IPS DF 4.7 (cell line): ENCODE measurements around the gene C2CD4D.
"Not testable (repeated sequence)": the region's sequence is repeated elsewhere in the genome, so short reads cannot be mapped to it uniquely, and the experiment has no call there.

ENCODE experiments used
- DNase-seq: peaks from one replicate; pipeline ENCODE4 v3.0.0-alpha.2; 2013; ENCODE audit warnings: low spot score; ENCODE audit errors: extremely low read depth

The C2CD4D gene

DNA sequence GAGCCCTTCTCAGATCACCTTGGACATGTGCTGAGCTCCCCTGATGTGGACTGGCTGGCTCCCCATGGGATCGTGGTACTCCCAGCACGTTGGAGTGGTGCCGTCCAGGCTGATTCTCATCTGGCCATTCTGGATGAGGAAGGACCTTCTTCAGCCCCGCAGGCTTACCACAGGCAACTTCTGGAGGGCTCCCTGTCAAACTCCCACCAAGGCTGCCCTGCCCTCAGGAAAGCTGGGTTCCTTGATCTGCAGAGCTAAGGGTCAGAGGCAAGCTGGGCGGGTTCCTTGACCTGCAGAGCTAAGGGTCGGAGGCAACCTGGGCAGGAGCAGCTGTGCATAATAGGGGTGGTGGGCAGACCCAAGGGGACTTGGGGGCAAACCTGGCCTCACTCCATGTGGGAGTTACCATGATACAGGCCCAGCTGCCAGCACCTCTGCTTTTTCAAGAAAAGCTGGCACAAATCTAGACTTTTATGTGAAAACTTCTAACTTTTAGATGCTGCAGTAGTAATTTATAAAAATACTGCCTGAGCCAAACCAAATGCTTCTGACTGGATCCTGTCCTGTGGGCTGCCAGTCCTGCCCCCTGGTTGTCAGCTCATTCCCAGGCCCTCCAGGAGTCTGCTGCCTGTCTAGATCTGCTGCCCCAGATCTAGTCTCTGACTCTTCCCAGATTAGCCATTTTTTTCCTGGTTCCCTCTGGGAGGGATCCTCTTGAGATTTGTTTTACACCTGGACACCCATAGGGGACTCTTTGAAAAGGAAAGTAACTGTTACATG, 19.5 kb upstream of the C2CD4D start:
- no peak for DNase-seq

DNA sequence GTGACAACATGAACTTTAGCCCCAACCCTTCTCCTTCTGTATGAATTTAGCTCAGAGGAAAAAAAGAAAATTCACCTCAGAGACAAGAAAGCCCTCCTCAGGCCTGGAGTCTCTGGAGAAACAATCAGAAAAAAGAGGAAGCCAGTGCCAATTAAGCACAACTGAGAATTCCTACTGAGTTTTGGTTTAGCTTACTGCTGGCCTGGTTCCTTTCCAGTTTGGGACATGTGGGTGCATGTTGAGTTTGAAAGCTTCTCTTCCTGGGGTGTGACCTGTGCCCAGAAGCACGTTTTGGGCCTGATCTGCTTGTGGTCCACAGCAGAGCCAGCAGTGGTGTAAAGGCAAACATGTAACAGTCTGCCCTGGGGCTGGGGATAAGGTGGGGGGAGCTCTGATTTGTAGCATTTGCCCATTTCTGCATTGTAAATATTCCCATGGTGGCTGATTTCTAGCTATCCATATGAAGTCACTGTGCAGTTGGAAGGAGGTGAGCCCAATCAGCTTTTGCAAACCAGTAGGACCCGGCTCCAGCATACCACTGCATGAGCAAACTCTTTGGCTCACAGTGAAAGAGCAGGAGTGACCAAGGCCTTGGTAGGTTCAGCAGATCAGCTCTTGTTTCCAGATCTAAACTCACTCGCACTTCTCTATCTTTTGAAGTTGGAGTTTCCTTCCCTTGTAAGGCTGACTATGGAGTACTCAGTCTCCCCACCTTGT, 18.6 kb upstream of the C2CD4D start:
- no peak for DNase-seq

DNA sequence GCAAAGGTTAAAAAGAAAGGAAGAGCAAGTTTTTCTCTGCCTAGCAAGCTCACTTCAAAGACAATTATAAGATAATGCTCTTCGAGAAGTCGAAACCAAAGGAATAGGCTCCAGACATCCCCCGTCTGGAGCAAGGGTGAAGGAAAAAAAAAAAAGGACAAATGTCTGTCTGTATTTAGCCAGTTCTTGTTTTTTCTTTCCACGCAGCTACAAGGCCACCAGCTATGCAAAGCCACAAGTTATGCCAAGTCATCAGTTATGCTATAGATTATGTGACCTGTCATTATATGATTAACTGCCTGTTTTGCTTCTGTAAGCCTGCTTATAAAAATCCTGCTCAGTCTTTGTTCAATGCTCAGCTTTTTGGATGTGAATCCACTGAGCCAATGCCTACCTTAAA, 16.3 kb upstream of the C2CD4D start:
- no peak for DNase-seq

- not testable (repeated sequence) for DNase-seq
These were observed 15.9 kb upstream of the C2CD4D start for GRCh38 chr1:151855516-151855915.

DNA sequence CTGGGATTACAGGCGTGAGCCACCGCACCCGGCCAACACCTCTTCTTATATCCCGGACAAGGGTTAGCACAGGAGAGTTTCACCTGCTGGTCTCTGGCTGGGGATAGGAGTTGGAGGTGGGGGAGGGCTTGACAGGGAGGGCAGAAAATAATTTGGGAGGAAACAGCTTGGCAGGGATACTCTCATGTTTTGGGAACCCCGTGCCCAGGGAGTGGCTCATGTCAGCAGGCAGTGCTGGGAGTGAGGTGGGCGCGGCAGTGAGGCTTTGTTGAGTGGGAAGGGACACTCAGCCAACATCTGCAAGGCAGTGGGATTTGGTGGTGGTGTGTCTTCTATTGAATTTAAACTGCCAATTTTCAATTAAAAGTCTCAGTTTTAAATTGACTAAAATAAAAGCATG, 15.0 kb upstream of the C2CD4D start:
- DNase-seq, result no peak

DNA sequence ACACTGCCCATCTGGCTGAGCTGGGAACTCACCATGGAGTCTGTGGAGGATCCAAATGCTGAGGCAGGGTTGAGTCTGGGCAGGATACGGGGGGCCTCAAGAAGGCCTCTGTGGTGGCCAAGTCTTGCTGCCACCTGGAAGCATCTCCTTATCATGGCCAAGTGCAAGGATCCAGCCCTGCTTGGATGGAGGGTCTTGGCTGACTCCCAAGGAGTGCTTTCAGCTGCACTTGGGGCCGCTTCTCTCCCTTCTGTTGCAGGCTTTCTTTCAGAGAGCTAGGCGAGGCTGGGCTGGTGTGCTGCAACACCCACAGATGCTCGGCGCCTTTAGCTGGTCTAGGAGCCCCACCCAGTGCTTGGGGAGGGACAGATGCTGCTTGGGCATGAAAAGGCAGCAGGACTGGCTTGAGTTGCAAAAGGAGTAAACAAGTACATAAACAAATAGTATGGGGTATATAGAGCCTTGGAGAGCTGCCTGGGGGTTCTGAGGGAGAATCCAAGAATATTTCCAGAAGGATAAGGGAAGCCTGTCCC, 13.9 kb upstream of the C2CD4D start, which contains the start of gene THEM5:
Gene THEM5, minus strand, starts transcription at position 302 of the 533 bp plus-strand sequence. Its CDS starts 147 bp downstream, at position 155.
- no peak for DNase-seq

DNA sequence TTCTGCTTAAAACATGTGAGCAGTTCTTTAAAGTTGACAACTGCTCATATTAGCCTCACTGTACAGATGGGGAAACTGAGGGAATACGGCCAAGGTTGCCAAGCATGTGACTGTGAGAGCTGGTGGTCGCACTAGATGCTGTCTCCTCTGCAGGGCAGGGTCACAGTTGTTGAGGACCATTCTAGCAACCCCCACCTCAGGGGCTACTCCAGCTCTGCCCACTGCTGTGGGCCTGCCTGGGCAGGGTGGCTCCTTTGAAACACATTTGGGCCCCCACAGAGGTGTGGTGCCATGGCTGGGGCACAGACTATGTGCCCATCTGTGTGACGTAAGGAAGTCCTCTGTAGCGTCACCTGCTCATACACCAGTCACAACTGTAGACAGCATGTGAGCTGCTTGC, 13.1 kb upstream of the C2CD4D start:
- DNase-seq, result no peak

DNA sequence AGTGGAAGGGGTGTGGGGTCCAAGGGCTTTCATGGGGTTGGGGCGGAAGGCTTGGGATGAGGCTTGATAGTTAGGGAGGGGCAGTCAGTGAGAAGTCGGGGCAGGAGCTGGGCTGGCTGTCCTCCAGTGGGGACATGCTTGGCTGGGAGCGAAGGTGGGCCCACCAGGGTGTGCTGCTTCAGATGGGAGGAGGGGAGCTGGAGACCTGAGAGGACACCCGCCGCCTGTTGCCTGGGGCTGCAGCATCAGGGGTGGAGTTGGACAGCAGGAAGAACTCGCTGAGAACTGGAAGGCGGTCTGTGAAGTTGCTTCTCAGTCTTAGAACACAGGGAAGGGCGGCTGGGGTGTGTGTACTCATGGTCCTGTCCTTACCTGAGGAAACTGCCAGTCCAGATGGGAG, 12.3 kb upstream of the C2CD4D start:
- DNase-seq, result no peak

DNA sequence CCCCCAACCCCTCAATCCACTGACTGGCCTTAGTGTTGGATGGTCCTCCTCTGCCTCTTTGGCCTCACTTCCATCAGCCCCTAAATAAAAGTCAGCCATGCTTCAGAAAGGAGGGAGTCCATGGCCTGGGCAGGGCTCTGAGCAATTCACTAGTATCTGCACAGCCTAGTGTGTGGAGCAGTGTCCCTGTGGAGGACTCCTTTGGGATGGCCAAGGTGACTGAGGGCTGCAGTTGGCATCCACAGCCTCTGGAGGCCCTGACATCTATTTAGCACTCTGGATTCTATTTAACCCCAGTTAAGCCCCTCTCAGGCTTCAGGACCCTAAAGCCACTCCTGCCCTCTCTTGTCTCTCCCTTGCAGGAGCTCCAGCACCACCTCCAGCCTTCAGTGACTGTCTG, 10.3 kb upstream of the C2CD4D start:
- no peak for DNase-seq

GRCh38 chr1:151849126-151849525, 9.5 kb upstream of the C2CD4D start:
- no peak for DNase-seq

DNA sequence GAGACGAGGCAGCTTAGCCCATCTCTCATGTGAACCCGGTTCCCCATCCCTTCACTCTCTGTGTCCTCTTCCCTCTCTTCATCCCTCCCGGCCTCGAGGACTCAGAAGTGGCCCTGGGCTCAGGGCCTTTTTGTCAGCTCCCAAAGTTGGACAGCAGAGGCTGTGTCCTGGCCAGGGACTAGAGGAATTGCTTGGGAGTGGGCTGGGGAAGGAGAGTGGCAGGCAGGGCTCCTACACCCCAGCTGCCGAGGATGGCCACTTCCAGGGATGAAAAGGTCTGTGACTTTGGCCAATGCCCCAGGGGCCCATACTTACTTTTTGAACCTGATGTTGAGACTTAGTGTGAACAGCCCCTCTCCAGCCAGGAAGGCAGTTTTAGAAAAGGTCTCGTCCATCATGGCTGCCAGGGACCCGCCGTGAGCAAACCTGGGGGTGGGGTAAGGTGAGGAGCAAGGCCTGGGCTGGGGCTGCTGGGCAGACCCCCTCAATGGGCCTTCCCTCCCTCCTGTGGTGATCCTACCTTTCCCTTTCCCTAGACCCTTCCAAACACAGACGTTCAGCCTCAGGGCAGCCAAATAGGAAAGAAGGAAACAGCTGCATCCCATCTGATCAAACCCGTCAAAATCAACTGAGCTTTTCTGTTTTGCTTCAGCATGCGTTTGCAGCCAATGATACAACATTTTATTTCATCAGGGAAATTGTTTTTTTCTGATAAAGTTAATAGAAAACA, 8.4 kb upstream of the C2CD4D start:
- no peak for DNase-seq

- no peak for DNase-seq
These were observed 7.1 kb upstream of the C2CD4D start for GRCh38 chr1:151846686-151847237.

- no peak for DNase-seq
These were observed 6.5 kb upstream of the C2CD4D start for GRCh38 chr1:151846062-151846568.

DNA sequence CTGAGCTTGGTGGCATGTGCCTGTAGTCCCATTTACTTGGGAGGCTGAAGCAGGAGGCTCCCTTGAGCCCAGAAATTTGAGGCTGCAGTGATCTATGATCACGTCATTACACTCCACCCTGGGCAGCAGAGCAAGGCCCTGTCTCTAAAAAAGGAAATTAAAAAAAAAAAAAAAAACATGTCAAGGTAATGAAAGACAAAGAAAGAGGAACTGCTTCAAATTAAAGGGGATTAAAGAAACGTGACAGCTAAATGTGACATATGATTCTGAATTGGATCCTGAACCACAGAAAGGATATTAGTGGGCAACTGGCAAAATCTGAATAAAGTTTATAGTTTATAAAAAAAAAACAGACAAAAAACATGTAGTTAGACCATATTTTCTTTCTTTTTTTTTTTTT, 3.8 kb upstream of the C2CD4D start:
- no peak for DNase-seq

DNA sequence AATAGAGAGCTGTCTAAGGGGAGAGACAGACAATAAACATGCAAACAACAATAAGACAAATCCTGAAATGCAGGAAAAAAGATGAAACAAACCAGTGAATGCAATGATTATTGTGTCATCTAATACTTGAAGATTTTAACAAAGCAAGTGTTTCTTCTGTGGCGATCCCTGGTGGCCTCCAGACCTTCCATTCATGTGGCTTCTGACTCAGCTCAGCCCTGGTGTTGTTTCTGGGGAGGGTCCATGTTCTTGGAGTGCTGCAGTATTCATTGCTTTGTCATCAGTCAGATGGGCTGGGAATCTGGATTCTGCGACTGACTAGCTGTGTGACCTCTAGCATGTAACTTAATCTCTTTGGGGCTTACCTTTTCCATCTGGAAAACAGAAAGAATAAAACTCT, 1.5 kb upstream of the C2CD4D start:
- no peak for DNase-seq

DNA sequence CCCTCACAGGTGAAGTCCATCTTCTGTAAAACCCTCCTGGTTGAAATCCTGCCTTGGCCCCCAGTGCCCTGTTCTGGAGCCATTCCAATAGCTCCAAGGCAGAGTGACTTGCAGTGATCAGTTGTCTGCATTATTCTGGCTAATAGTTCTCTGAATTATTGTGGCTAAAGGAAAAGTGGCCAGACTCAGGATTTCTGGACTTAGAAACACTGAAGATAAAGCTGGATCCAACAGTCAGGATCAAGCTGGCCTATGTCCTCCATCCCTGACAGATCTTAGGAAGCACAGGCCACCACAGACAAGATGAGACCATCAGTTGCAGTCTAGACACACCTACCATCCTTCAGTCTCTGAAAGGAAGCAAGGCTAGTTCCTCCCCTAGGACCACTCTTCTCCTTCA, 801 bp upstream of the C2CD4D start:
- DNase-seq, result no peak

DNA sequence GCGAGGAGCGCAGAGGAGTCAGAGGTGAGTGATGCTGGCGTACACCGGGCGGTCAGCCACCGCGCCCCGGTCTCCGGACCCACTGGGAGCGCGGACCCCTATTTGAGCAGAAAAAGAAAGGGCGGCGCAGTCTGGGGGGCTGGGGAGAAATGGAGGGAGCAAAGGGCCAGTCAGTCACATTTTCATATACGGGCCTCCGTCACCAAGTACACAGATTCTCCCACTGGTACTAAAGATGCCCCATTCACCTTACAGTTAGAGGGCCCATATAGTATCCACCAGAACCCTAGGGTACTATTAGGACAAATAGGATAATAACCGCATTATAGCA, 573 bp downstream of the C2CD4D start:
- no peak for DNase-seq

- no peak for DNase-seq
These were observed 1.2 kb downstream of the C2CD4D start for GRCh38 chr1:151838222-151839081.

DNA sequence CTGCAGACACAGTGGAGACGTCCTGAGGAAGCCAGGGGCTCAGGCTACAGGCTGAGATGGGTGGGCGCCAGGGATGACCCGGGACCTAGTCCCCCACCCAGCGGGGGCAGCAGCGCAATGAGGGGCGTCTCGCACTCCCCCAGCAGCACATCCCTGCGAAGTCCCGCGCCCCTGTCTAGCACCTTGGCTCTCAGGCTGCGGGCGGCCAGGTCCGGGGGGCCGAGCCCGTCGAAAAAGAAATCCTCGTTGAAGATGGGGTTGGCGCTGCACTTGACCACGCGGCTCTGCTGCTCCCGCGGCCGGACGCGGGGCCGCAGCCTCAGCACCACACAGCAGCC, 1.8 kb downstream of the C2CD4D start:
- no peak for DNase-seq

GRCh38 chr1:151837197-151837596, 2.4 kb downstream of the C2CD4D start:
- no peak for DNase-seq

- no peak for DNase-seq
These were observed 4.0 kb downstream of the C2CD4D start for GRCh38 chr1:151835596-151835995.
